Endodermal cell (in vitro differentiated cells): Measurements from ENCODE around the gene ZFX. TPM values are rescaled to one million over a fixed set of nuclear protein-coding genes. Genes with fewer than 3 reads are reported as not detected.
A peak's percentile ranks its signal among the peaks of the same experiment; 100 is the strongest.

Experiments
- DNase-seq: peaks from one replicate; pipeline ENCODE4 v3.0.0-alpha.2; 2017
- H3K27ac ChIP-seq: 2 replicates; pipeline ENCODE4 v1.5.1; 2013; ENCODE audit warnings: mild to moderate bottlenecking, low read depth, low read length, moderate library complexity
- H3K27me3 ChIP-seq: 2 replicates; pipeline ENCODE4 v1.6.1; 2013; ENCODE audit warnings: mild to moderate bottlenecking, low read length, moderate library complexity; ENCODE audit not compliant: insufficient read depth, control insufficient read depth, poor library complexity, severe bottlenecking
- H3K36me3 ChIP-seq: 2 replicates; pipeline ENCODE4 v1.7.0; 2013; ENCODE audit warnings: mild to moderate bottlenecking, low read length, moderate library complexity; ENCODE audit not compliant: control insufficient read depth, insufficient read depth
- H3K4me1 ChIP-seq: one replicate; pipeline ENCODE4 v1.7.0; 2013; ENCODE audit warnings: low read length; ENCODE audit not compliant: control insufficient read depth, insufficient read depth
- H3K4me3 ChIP-seq: 2 replicates; pipeline ENCODE4 v1.5.1; 2013; ENCODE audit warnings: mild to moderate bottlenecking, low read length, moderate library complexity
- H3K9ac ChIP-seq: 2 replicates; pipeline ENCODE4 v1.6.1; 2013; ENCODE audit warnings: mild to moderate bottlenecking, low read length, moderate library complexity; ENCODE audit not compliant: poor library complexity, severe bottlenecking; ENCODE audit errors: extremely low read depth
- H3K9me3 ChIP-seq: 2 replicates; pipeline ENCODE4 v1.6.1; 2013; ENCODE audit warnings: mild to moderate bottlenecking, low read length, moderate library complexity; ENCODE audit not compliant: control insufficient read depth
- H3K27ac Mint-ChIP-seq: 2 replicates; pipeline ENCODE4 v1.8.0; 2020; ENCODE audit warnings: mixed read lengths
- H3K27me3 Mint-ChIP-seq: 2 replicates; pipeline ENCODE4 v1.8.0; 2021; ENCODE audit warnings: mild to moderate bottlenecking, mixed read lengths; ENCODE audit not compliant: insufficient read depth
- H3K36me3 Mint-ChIP-seq: 2 replicates; pipeline ENCODE4 v1.8.0; 2020; ENCODE audit warnings: low read depth, mixed read lengths
- H3K4me1 Mint-ChIP-seq: 2 replicates; pipeline ENCODE4 v1.8.0; 2020; ENCODE audit warnings: mixed read lengths
- H3K4me3 Mint-ChIP-seq: 2 replicates; pipeline ENCODE4 v1.8.0; 2020; ENCODE audit warnings: mild to moderate bottlenecking, moderate library complexity, mixed read lengths
- H3K9me3 Mint-ChIP-seq: 2 replicates; pipeline ENCODE4 v1.8.0; 2020; ENCODE audit warnings: mild to moderate bottlenecking, mixed read lengths
- CTCF ChIP-seq: fragments of 200-600 bp; sonication (generic); conservative IDR thresholded peaks from 2 replicates; pipeline ENCODE4 v1.5.0; 2021; ENCODE audit warnings: antibody characterized with exemption, mild to moderate bottlenecking
- WGBS, 2 experiments: methylation state at CpG; one replicate each; pipeline versions ENCODE4 v1.1.5 to v1.1.7; 2013; ENCODE audit warnings: missing lambda C conversion rate in 2 of 2, mixed read lengths in 1 of 2; ENCODE audit not compliant: insufficient coverage in 1 of 2, insufficient read length in 1 of 2; 5-methylcytosine and 5-hydroxymethylcytosine counted together
- total RNA-seq, 2 donors: library from RNA; stranded (reverse); fragmentation: NEBNext Ultra II Directional in 1 of 2; extraction: Animal tissue kit (Norgen Biotek cat#: 25700) in 1 of 2; gene quantifications; 2 replicates in 1 of 2; 3 replicates in 1 of 2; pipeline ENCODE4 v1.2.1, GENCODE V29; 2021

ZFX gene
- total RNA-seq, 2 donors from 2014 or later = 20.3 to 51.0 TPM

GRCh38 chrX:24175276-24175675 lies 25.7 kb downstream of the ZFX start:
- H3K27ac ChIP-seq = no peak overlapping the region
- H3K36me3 ChIP-seq = peaks cover 50% of the 10 kb centered on the region

GRCh38 chrX:24178441-24178840 lies 28.9 kb downstream of the ZFX start:
- Histone ChIP-seq H3K4me3 (no peak overlapping the region), H3K36me3 (peaks cover 50% of the 10 kb centered on the region), H3K27me3 (no peaks in the 10 kb centered on the region), H3K4me1 (no peaks in the 10 kb centered on the region), H3K9me3 (no peaks in the 10 kb centered on the region), H3K9ac (no peak overlapping the region), H3K27ac (no peak overlapping the region)
- Mint-ChIP-seq H3K27me3 (no peaks in the 10 kb centered on the region), H3K4me1 (no peaks in the 10 kb centered on the region), H3K27ac (no peak overlapping the region), H3K36me3 (peaks cover 56% of the 10 kb centered on the region), H3K9me3 (no peaks in the 10 kb centered on the region), H3K4me3 (no peak overlapping the region)
- WGBS, 2 experiments = 94% methylated on average over 8 of the region's 8 CpGs; no CpG with 5 or more reads in 1 of the 2 experiments
- TF ChIP-seq CTCF = peak; percentile 53
- DNase-seq = peak; percentile 78

More at GRCh38 chrX:24175276-24175675, 25.7 kb downstream of the ZFX start:
- Mint-ChIP-seq H3K4me3 (no peak overlapping the region), H3K27me3 (no peaks in the 10 kb centered on the region), H3K36me3 (peaks cover 63% of the 10 kb centered on the region), H3K9me3 (no peaks in the 10 kb centered on the region), H3K4me1 (no peaks in the 10 kb centered on the region), H3K27ac (no peak overlapping the region)
- H3K9ac ChIP-seq = no peak overlapping the region
- no peak overlapping the region for H3K4me3 ChIP-seq
- 89% methylated on average over 1 of the region's 1 CpG; no CpG with 5 or more reads in 1 of the 2 experiments for WGBS, 2 experiments
- no peaks in the 10 kb centered on the region for H3K4me1 ChIP-seq
- DNase-seq = no peak
- H3K9me3 ChIP-seq = no peaks in the 10 kb centered on the region
- H3K27me3 ChIP-seq = no peaks in the 10 kb centered on the region
- no peak for TF ChIP-seq CTCF

GRCh38 chrX:24184018-24184417 lies 34.5 kb downstream of the ZFX start:
- no peak overlapping the region for H3K9ac ChIP-seq
- no peaks in the 10 kb centered on the region for H3K9me3 ChIP-seq
- Mint-ChIP-seq H3K4me3 (no peak overlapping the region), H3K4me1 (peaks cover 9% of the 10 kb centered on the region), H3K27ac (no peak overlapping the region), H3K27me3 (no peaks in the 10 kb centered on the region), H3K36me3 (peaks cover 38% of the 10 kb centered on the region), H3K9me3 (no peaks in the 10 kb centered on the region)
- DNase-seq = no peak
- no peaks in the 10 kb centered on the region for H3K4me1 ChIP-seq
- 98% methylated on average over 4 of the region's 5 CpGs; no CpG with 5 or more reads in 1 of the 2 experiments for WGBS, 2 experiments
- H3K27me3 ChIP-seq = no peaks in the 10 kb centered on the region
- H3K36me3 ChIP-seq = peaks cover 29% of the 10 kb centered on the region
- TF ChIP-seq CTCF = no peak
- no peak overlapping the region for H3K4me3 ChIP-seq
- H3K27ac ChIP-seq = no peak overlapping the region
